ENCODE measurements around the gene GABRP.

GRCh38 chr5:170755679-170756456, 27.7 kb upstream of the GABRP start:
- no peak for TF ChIP-seq POLR2AphosphoS5 (IDR thresholded peaks at IDR 0.05; ENCODE audit: low read depth)
- TF ChIP-seq EZH2 (IDR thresholded peaks at IDR 0.05; ENCODE audit: low read depth, unreplicated experiment): no peak
- no peak for TF ChIP-seq ETS1 (IDR thresholded peaks at IDR 0.05)
- TF ChIP-seq CTCF (conservative IDR thresholded peaks at IDR 0.05; ENCODE audit: low read depth in 2 of 2): no peak
- no peak for TF ChIP-seq ZNF462 (CRISPR knock-in tag; IDR thresholded peaks at IDR 0.05)
- no peak for TF ChIP-seq EZH2phosphoT487 (IDR thresholded peaks at IDR 0.05; ENCODE audit: unreplicated experiment)
- no peak for TF ChIP-seq ZNF114 (CRISPR knock-in tag; IDR thresholded peaks at IDR 0.05)
- TF ChIP-seq REST (IDR thresholded peaks at IDR 0.05; ENCODE audit: unreplicated experiment): no peak

All from GM23338 (cell line).